HUDEP-2 (cell line): ENCODE data around the gene PLEKHN1.
"Not testable (repeated sequence)": the region's sequence is repeated elsewhere in the genome, so short reads cannot be mapped to it uniquely, and the experiment has no call there.

Experiments
- DNase-seq, 76 experiments: peaks; one replicate each; lab custom pipeline; 2025; ENCODE audit not compliant: unreplicated experiment in 76 of 76; lab: John Stamatoyannopoulos, UW

PLEKHN1 gene

GRCh38 chr1:985126-985525 is 18.8 kb downstream of the PLEKHN1 start:
- no peak for DNase-seq

- DNase-seq, result not testable (repeated sequence)
These were observed 21.8 kb downstream of the PLEKHN1 start for GRCh38 chr1:988061-988460.

- not testable (repeated sequence) for DNase-seq
These were observed 25.0 kb downstream of the PLEKHN1 start for GRCh38 chr1:991275-991674.

GRCh38 chr1:991895-992294 is 25.6 kb downstream of the PLEKHN1 start:
- DNase-seq, result no peak

- DNase-seq, result no peak
These were observed 26.1 kb downstream of the PLEKHN1 start for GRCh38 chr1:992362-992761.

GRCh38 chr1:993379-993995 is 27.2 kb downstream of the PLEKHN1 start:
- no peak for DNase-seq

- DNase-seq, result not testable (repeated sequence)
These were observed 28.3 kb downstream of the PLEKHN1 start for GRCh38 chr1:994546-994945.

- DNase-seq, result no peak
These were observed 29.7 kb downstream of the PLEKHN1 start for GRCh38 chr1:995665-996633.

- DNase-seq, result no peak
These were observed 30.8 kb downstream of the PLEKHN1 start for GRCh38 chr1:996851-997712.

- DNase-seq, result no peak
These were observed 31.4 kb downstream of the PLEKHN1 start for GRCh38 chr1:997713-997992.

- no peak for DNase-seq
These were observed 31.9 kb downstream of the PLEKHN1 start for GRCh38 chr1:997993-998744.

GRCh38 chr1:998745-998994 is 32.4 kb downstream of the PLEKHN1 start:
- DNase-seq, result no peak

- DNase-seq, result peak in 17 of 76 experiments; percentile 5 to 45 (median 26)
These were observed 32.9 kb downstream of the PLEKHN1 start for GRCh38 chr1:998995-999724.

- peak in 73 of 76 experiments; percentile 15 to 87 (median 71) for DNase-seq
These were observed 33.6 kb downstream of the PLEKHN1 start, which contains the start of gene HES4 for GRCh38 chr1:999725-1000356. HES4 (minus strand) TSS chr1:1000097; CDS start chr1:999973, 124 bp downstream.

GRCh38 chr1:1000357-1001056 is 34.2 kb downstream of the PLEKHN1 start:
- peak in 68 of 76 experiments; percentile 17 to 86 (median 62) for DNase-seq

GRCh38 chr1:1001057-1001783 is 34.9 kb downstream of the PLEKHN1 start:
- peak in 2 of 76 experiments; percentile 43 to 86 for DNase-seq

GRCh38 chr1:1003618-1004419 is 37.5 kb downstream of the PLEKHN1 start:
- DNase-seq, result no peak
